C4-2B (cell line): Measurements from ENCODE around the gene CNTN5.

ENCODE experiments used
- CTCF ChIP-seq: fragments of 450-650 bp; conservative IDR thresholded peaks from 2 replicates; pipeline ENCODE4 v1.5.1; 2017; ENCODE audit warnings: mild to moderate bottlenecking
- ZFX ChIP-seq: fragments of 450-650 bp; IDR thresholded peaks from 2 replicates; pipeline ENCODE4 v1.6.1; 2017

GRCh38 chr11:99708928-99709672, 688.4 kb downstream of the CNTN5 start:
- TF ChIP-seq CTCF (no peak), ZFX (no peak)
